ENCODE data around the gene DHRSX.
A peak's percentile ranks its signal among the peaks of the same experiment; 100 is the strongest.
"Not testable (repeated sequence)": the region's sequence is repeated elsewhere in the genome, so short reads cannot be mapped to it uniquely, and the experiment has no call there.

DHRSX gene

GRCh38 chrX:2497961-2498780 is 2.6 kb downstream of the DHRSX start:
- no peak for DNase-seq (ENCODE audit: low read depth, low spot score)

- DNase-seq (ENCODE audit: low read depth, low spot score): no peak
These were observed 5.2 kb downstream of the DHRSX start for GRCh38 chrX:2495595-2495994.

GRCh38 chrX:2492531-2493218 is 8.1 kb downstream of the DHRSX start:
- DNase-seq (ENCODE audit: low read depth, low spot score): no peak

GRCh38 chrX:2490634-2491033 is 10.1 kb downstream of the DHRSX start:
- DNase-seq (ENCODE audit: low read depth, low spot score): no peak

- DNase-seq (ENCODE audit: low read depth, low spot score): no peak
These were observed 11.0 kb downstream of the DHRSX start for GRCh38 chrX:2489446-2490445.

- DNase-seq (ENCODE audit: low read depth, low spot score): no peak
These were observed 12.0 kb downstream of the DHRSX start for GRCh38 chrX:2488621-2489285.

- no peak for DNase-seq (ENCODE audit: low read depth, low spot score)
These were observed 13.4 kb downstream of the DHRSX start for GRCh38 chrX:2487366-2487765.

- DNase-seq (ENCODE audit: low read depth, low spot score): no peak
These were observed 14.2 kb downstream of the DHRSX start for GRCh38 chrX:2486476-2487133.

GRCh38 chrX:2485789-2486345 is 14.9 kb downstream of the DHRSX start:
- no peak for DNase-seq (ENCODE audit: low read depth, low spot score)

- peak; percentile 35 for DNase-seq (ENCODE audit: low read depth, low spot score)
These were observed 15.8 kb downstream of the DHRSX start for GRCh38 chrX:2484721-2485648.

GRCh38 chrX:2484256-2484655 is 16.5 kb downstream of the DHRSX start:
- no peak for DNase-seq (ENCODE audit: low read depth, low spot score)

GRCh38 chrX:2483398-2484060 is 17.2 kb downstream of the DHRSX start:
- DNase-seq (ENCODE audit: low read depth, low spot score): no peak

- DNase-seq (ENCODE audit: low read depth, low spot score): not testable (repeated sequence)
These were observed 19.2 kb downstream of the DHRSX start for GRCh38 chrX:2481597-2481996.

GRCh38 chrX:2479982-2480381 is 20.8 kb downstream of the DHRSX start:
- DNase-seq (ENCODE audit: low read depth, low spot score): not testable (repeated sequence)

GRCh38 chrX:2479420-2479780 is 21.4 kb downstream of the DHRSX start:
- no peak for DNase-seq (ENCODE audit: low read depth, low spot score)

- no peak for DNase-seq (ENCODE audit: low read depth, low spot score)
These were observed 22.0 kb downstream of the DHRSX start for GRCh38 chrX:2478546-2479419.

- DNase-seq (ENCODE audit: low read depth, low spot score): not testable (repeated sequence)
These were observed 23.5 kb downstream of the DHRSX start for GRCh38 chrX:2477313-2477712.

Data from smooth muscle cell of the brain vasculature (primary cell).